Stimulated activated CD8-positive, alpha-beta memory T cell treated with anti-CD3 and anti-CD28 coated beads, Interleukin-15, amount 100 ng/mL, for 24 hours (primary cell): ENCODE results near the gene KRTAP10-6.
"Not testable (repeated sequence)": the region's sequence is repeated elsewhere in the genome, so short reads cannot be mapped to it uniquely, and the experiment has no call there.

ENCODE experiments used
- DNase-seq: peaks from one replicate; pipeline ENCODE4 v3.0.0-alpha.2; 2020; ENCODE audit warnings: low read depth

Gene KRTAP10-6

DNA sequence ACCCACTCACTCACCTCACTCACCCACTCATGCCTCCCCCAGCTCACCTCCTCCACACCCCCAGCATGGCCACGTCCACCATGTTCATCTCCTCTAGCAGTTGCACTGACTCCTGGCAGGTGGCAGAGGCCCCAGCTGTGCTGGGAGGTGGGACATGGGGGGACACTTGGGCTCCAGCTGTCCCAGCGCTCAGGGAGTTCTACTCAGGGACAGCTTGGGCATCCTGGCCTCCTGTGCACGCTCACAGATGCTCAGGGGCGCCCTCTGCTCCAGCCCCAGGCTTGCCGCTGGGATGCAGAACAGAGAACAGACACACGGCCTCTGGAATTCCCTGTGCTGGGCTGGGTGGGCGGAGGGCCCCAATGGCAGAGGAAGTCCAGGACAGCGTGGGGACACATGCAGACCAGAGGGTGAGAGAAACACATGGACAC, 24.8 kb upstream of the KRTAP10-6 start:
- no peak for DNase-seq

DNA sequence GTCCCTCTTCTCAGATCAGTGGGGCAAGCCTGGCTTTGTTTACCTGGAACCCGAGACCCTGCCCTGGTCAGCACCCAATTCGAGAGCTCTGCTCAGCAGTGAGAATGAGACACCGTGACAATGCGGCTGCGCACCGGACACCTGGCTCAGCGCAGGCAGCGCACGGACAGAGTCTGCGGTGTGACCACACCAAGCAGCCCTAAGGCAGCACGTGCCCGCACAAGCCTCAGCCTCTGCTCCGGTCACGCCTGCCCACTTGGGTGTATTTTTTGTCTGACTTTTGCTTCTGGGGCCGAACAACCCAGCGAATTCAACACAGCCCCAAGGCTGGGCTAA, 24.3 kb upstream of the KRTAP10-6 start:
- DNase-seq: no peak

DNA sequence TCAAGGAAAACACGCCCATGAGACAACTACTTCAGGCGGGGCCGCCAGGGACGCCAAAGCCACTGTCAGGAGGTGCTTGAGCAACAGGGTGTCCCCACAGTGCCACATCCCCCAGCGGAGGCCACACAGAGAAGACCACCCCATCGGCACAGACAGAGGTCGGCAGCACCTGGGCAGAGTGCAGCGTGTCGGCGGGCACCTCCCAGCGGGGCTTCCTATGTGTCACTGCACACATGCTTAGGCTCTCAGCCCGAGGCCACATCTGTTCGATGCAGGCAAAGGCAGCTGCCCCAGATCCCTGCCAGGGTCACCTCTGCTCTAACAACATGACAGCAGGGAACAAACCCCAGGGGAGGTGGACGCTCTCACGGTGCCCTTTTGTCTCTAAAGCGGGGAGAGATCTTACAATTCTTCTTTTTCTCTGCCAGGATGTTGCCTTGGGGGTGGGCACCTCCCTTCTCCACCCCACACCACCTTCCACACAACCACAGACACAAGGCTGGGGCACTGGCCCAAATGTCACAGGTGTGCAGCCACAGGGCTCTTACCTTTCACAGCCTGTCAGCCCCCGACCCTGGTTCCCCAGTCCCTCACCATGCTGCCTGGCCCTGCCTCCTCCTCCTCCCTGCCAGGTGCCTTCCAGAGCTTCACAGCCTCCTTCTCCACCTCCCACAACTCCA, 23.7 kb upstream of the KRTAP10-6 start:
- no peak for DNase-seq

DNA sequence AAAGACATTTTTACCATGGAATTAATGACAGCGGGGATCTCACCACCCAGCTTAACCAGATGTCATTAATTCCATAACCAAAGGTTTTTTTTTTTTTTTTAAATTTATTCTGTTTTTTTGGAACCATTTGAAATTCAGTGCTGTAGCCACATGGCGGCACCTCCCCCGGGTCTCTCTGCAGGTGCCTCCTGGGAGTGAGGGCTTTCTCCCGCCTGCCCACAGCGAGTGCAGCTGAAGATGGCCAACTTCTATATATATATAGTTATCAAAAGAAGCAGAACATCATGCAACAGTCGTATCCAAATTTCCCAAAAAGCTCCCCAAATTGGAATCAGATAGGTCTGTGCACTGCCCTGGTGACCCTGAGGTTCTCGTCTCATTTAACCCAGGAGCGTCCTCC, 23.2 kb upstream of the KRTAP10-6 start:
- DNase-seq: no peak

DNA sequence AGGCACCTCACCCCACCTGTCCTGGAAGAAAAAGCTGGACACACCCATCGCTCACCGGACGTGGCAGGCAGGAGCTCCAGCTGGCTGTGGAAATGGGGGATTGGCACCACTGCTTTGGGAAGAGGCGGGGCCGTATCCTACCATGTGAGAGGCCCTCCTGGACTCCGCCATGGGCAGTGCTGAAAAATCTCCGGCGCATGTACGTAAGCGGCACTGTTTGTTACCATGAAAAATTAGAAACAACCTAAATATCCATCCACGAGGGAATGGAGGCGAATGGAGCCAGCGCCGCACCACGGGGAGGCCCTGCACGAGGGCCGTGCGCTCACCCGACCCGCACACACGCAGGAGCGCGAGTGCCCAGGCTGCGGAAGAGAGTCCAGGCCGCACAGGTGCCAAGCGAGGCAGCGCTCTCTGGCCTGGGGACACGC, 22.7 kb upstream of the KRTAP10-6 start:
- no peak for DNase-seq

DNA sequence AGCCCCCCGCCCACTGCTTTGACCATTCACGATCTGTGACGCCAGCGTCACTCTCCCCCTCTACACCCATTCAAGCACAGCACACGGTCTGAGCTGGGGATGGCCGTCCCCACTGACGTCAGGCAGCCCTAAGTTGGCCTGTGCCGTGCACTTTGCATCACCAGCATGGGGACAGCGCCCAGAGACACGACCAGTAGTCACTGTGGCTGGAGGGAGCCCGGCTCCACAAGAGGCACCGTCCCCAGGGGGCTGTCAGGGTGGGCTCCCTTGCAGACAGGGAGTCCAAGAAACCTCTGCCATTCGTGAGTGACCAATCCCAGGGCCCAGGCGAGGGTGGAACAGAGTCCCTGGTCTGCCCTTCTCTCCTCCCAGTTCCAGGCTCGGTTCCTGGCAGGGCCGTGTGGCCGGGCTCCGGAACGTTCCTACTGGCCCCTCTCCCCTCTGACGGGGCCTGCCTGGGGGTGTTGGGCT, 21.9 kb upstream of the KRTAP10-6 start:
- DNase-seq: no peak

DNA sequence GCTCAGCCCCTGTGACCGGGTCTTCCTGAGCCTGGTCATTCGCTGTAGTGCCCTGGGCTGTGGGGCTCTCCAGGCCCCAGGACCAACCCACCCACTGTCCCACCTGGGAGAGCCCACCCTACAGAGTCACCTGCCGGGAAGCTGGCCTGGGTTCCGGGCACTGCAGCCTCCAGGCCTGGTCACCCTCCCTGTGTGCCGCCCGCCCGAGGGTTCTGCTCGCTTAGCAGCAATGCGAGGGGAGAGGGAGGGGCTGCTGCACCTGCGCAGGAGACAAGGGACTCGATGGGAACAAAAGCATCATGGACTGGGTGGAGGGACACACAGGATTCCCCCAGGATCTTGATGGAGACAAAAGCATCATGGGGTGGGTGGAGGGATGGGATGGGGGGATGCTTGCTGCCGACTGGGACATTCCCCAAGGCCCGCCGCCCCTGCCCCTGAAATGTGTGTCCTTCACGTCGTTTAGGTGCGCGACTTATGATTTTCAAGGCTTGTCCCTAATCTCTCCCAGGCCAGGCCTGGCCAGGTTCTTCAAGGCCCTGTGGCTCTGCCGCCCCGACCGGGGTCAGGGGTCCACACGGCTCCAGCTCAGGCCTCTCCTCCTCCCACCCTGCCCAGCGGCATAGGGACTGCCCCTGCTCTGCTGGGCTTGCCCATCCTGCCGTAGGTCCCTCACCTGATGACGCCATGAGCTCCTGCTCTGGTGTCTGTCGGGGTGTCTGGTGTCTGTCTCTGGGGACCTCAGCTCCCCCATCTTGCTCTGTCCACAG, 21.3 kb upstream of the KRTAP10-6 start:
- DNase-seq: no peak

DNA sequence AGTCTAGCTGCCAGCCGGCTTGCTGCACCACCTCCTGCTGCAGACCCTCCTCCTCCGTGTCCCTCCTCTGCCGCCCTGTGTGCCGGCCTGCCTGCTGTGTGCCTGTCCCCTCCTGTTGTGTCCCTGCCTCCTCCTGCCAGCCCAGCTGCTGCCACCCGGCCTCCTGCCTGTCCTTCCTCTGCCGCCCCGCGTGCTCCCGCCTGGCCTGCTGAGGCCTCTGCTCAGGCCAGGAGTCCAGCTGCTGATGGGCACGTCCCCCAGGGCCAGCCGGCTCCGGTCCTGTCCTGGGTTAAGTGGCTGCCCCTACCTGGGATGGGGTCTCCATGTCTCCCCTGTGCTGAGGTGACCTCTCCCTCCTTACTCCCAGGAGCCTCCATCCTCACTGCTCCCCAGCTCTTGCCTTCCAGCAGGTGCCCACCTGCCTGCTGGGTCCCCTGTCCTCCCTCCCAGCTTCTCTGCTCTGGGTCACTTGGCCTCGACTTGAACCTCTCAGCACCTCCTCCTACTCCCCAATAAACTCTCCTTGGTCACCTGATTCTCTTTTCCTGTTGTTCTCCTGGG, 20.4 kb upstream of the KRTAP10-6 start:
- no peak for DNase-seq

DNA sequence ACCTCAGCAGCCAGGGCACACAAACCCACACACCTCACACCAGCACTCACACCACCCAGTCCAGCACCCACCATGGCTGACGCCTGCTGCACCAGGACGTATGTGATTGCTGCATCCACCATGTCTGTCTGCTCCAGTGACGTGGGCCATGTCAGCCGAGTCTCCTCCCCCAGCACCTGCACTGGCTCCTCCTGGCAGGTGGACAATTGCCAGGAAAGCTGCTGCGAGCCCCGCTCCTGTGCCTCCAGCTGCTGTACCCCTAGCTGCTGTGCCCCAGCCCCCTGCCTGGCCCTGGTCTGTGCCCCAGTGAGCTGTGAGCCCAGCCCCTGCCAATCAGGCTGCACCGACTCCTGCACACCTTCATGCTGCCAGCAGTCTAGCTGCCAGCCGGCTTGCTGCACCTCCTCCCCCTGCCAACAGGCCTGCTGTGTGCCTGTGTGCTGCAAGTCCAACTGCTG, 19.8 kb upstream of the KRTAP10-6 start, which contains the start of gene KRTAP10-8:
TSS of gene KRTAP10-8 (plus strand) at position 51 of the 458 bp plus-strand sequence. CDS start at position 73, 22 bp downstream.
- DNase-seq: no peak

DNA sequence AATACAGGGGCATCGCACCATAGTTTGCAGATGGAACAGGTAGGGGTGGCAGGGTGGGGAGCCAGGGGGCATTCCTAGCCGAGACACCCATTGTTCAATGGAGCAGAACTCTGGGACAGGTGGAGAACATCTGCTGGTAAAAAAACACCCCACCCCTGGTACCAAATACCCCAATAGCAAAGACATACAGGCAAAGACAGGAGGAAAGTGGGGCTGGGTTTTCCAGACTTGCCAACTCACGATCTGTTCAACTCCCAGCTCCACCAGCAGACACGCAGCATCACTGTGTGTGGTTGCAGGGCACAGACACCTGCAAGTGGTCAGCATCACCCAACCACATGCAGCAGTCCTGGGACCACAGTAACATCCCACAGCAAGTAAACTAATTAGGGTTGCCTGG, 19.2 kb upstream of the KRTAP10-6 start:
- no peak for DNase-seq

DNA sequence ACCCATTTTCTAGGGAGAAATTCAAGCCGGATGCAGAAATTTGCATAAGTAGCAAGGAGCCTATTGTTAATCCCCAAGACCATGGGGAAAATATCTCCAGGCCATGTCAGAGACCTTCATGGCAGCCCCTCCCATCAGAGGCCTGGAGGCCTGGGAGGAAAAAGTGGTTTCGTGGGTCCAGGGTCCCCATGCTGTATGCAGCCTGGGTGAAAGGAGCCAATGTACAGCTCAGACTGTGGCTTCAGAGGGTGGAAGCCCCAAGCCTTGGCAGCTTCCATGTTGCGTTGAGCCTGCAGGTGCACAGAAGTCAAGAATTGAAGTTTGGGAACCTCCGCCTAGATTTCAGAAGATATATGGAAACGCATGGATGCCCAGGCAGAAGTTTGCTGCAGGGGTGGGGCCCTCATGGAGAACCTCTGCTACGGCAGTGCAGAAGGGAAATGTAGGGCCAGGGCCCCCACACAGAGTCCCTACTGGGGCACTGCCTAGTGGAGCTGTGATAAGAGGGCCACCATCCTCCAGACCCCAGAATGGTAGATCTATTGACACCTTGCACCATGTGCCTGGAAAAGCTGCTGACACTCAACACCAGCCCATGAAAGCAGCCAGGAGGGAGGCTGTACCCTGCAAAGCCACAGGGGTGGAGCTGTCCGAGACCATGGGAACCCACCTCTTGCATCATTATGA, 18.0 kb upstream of the KRTAP10-6 start:
- not testable (repeated sequence) for DNase-seq

DNA sequence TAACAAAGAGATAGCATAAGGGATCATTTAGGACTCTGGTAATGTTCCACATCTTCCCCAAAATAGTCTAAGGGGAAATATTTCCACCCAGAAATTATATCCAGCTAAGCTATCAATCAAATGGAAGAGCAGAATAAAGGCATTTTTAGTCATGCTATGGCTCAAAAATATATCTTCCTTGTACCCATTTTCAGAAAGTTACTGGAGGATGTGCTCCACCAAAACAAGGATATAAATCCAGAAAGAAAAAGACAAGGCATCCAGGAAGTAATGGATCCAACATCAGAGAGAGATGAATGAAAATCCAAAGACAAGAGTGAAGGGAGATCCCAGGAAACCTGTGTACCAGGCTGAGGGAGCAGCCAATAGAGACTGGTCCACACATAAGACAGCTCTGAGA, 16.9 kb upstream of the KRTAP10-6 start:
- DNase-seq: no peak

DNA sequence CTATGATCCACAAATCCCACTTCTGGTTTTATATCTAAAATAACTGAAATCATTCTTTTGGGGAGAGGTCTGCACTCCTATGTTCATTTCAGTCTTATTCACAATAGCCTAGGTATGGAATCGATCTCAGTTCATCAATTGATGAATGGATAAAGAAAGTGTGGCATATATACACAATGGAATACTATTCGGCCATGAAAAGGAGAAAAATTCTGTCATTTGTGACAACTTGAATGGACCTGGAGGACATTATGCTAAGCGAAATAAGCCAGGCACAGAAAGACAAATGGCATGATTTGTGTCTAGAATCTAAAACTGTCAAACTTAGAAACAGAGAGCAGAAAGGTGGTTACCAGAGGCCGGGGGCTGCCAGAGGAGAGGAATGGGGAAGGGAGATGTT, 14.2 kb upstream of the KRTAP10-6 start:
- no peak for DNase-seq

DNA sequence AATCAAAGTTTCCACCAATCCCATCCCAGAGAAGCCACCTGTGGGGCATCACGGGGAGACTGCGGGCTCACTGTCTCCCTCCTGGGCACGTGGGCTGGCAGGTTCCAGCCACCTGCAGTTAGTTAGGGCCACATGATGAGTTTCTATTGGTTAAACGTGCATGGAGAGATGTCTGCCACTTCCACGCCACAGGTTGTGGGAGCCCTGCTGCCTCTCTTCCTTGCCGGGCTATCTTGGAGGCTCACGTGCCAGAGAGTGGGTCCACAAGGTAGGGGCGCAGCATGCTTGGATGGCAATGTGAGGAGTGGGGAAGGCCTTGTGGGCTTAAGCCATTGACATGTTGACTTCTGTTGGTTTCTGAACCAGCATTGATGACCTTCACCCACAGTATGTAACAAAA, 11.6 kb upstream of the KRTAP10-6 start:
- no peak for DNase-seq

DNA sequence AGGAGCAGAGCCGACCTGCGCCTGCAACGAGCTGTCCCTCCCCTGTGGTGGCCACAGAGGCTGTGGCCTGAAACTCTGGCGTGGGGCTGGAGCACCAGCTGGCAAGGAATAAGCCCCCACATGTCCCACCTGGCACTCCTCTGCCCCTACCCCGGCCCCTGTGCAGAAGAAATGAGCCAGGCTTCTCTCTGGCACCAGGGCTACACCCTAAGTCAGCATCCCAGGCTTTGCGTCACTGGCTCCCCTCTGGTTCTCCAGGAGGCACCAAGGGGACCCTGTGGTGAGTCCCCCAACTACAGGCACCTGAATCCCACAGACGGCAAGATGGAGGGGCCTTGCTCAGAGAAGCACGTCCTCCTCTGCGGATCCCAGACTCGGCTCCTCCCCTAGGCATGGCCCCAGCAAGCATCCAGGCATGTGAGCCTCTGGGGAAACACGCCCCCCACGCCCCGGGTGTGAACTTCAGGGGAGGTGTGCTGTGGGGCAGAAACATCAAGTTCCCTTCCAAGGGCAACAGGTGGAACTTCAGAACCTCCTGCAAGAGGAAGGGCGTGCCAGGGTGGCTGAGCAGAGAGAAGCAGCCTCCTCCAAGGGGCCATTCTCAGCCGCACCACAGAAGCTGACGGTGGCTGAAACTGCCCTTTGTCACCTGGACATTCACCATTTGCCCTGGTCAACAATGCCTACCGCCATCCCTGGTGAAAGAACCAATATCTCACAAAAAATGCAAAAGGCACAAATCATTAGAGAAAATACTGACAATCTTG, 11.0 kb upstream of the KRTAP10-6 start:
- no peak for DNase-seq

DNA sequence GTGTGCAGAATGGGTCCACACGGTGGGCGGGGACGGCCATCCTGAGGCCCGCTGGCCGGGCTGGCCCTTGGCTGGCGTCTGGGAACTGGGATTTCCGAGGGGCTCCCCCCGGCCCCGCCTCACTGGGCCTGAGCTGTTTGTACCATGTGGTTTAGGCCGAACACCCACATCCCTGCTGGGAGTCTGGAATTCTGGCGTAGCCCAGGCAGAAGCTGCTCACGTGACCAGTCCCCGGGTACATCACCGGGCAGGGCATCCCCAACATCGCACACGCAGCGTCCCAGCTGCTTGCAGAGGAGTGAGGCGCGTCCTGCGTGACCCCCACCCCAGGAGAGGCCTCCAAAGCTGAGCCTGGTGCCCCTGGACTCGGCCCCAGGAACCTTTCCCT, 10.2 kb upstream of the KRTAP10-6 start:
- no peak for DNase-seq

DNA sequence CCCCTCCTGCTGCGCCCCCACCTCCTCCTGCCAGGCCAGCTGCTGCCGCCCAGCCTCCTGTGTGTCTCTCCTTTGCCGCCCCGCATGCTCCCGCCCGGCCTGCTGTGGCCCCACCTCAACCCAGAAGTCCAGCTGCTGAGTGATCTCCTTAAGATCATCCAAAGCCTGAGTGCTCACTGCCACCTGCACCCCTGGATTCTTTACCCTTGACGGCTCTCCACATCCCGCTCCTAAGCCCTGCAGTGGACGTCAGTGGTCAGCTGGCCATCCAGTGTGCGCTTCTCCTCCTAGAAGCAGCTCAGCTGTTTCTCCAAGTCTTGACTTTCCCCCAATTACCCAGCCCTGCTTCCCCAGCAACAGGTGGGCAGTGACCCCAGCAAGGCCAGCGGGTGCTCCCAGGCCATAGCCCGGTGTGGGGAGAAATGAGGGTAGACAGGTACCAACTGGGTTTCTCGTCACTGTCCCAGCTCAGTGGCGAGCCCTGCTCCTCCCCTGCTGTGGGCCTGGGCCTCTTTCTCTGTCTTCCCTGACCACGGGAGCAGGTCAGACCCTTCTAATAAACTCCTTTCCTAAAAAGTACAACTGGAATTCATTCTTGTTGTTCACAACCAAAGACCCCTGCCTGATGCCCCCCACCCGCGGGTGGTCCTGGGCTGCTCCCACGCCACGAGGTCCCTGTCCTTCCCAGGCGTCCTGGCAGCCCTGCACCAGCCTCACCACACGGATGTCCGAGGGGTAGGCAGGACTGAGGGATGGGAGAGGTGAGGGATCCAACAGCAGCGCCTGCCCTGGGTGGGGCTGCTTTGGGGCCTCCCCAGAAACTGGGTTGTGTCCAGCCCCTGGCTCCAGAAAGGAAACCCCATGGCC, 9.5 kb upstream of the KRTAP10-6 start:
- DNase-seq: no peak

DNA sequence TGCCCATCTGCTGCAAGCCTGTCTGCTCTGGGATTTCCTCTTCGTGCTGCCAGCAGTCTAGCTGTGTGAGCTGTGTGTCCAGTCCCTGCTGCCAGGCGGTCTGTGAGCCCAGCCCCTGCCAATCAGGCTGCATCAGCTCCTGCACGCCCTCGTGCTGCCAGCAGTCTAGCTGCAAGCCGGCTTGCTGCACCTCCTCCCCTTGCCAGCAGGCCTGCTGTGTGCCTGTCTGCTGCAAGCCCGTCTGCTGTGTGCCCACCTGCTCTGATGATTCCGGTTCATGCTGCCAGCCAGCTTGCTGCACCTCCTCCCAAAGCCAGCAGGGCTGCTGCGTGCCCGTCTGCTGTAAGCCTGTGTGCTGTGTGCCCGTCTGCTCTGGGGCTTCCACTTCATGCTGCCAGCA, 8.8 kb upstream of the KRTAP10-6 start:
- DNase-seq: not testable (repeated sequence)

DNA sequence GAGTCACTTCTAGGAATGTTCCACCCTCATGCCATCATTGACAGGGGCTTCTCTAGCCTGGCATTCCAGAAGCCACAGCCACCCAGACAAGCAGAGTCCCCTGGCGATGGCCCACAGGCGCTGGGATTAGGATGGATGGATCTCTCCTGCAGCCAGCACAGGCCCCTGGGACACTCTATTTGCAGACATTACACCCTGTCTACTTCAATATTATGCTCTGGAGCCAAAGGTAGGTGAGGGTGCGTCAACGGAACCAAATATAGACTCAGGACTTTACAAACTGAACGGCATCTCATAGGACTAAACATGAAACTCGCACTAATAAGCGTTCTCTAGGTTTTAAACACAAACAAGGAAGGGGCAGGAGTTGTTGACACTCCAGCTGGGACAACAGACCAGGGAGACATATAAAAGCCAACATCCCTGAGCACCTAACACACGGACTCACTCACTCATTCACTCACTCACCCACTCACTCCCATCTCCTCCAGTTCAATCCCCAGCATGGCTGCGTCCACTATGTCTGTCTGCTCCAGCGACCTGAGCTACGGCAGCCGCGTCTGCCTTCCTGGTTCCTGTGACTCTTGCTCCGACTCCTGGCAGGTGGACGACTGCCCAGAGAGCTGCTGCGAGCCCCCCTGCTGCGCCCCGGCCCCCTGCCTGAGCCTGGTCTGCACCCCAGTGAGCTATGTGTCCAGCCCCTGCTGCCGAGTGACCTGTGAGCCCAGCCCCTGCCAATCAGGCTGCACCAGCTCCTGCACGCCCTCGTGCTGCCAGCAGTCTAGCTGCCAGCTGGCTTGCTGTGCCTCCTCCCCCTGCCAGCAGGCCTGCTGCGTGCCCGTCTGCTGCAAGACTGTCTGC, 8.0 kb upstream of the KRTAP10-6 start, which contains the start of gene KRTAP10-7:
TSS of gene KRTAP10-7 (plus strand) at position 480 of the 861 bp plus-strand sequence. CDS start at position 505, 25 bp downstream.
- DNase-seq: not testable (repeated sequence)
